ENCODE measurements around the gene CHML. TPM values are rescaled to one million over a fixed set of nuclear protein-coding genes. Genes with fewer than 3 reads are reported as not detected.
A peak's percentile ranks its signal among the peaks of the same experiment; 100 is the strongest.
"Not testable (repeated sequence)": the region's sequence is repeated elsewhere in the genome, so short reads cannot be mapped to it uniquely, and the experiment has no call there.

The CHML gene
- 10 to 100 TPM in 6 of 7 donors, 1 to 10 TPM in 1; 8.3 to 14.2 (median 11.2) TPM for total RNA-seq
- polyA plus RNA-seq: 1 to 10 TPM; 2.2 to 4.5 (median 3.0) TPM
- long read RNA-seq, donor 1, full-length matches to known transcripts: 4 of 4 reads
- long read RNA-seq, donor 1, partial matches to known transcripts: 0 of 4 reads
- long read RNA-seq, donor 1, other reads (novel, unspliced or antisense): 0 of 4 reads
- long read RNA-seq, donor 2, full-length matches to known transcripts: 4 of 4 reads
- long read RNA-seq, donor 2, partial matches to known transcripts: 0 of 4 reads
- long read RNA-seq, donor 2, other reads (novel, unspliced or antisense): 0 of 4 reads

- H3K4me1 ChIP-seq: peaks cover 18 to 50% (median 41%) of the 10 kb centered on the region in 6 donors
- peaks cover 0 to 13% (median 4%) of the 10 kb centered on the region in 8 donors for H3K9me3 ChIP-seq
- DNase-seq: peak; percentile 99
- intact Hi-C loops (cut with DNase I; ENCODE audit: low total_unique reads): no loop called here
- peak in 2 of 3 donors; percentile 57 to 93 for TF ChIP-seq POLR2A (IDR thresholded peaks at IDR 0.05)
- TF ChIP-seq POLR2AphosphoS5 (IDR thresholded peaks at IDR 0.05): peak; percentile 81 to 94 (median 88)
- TF ChIP-seq, protein P1, sequence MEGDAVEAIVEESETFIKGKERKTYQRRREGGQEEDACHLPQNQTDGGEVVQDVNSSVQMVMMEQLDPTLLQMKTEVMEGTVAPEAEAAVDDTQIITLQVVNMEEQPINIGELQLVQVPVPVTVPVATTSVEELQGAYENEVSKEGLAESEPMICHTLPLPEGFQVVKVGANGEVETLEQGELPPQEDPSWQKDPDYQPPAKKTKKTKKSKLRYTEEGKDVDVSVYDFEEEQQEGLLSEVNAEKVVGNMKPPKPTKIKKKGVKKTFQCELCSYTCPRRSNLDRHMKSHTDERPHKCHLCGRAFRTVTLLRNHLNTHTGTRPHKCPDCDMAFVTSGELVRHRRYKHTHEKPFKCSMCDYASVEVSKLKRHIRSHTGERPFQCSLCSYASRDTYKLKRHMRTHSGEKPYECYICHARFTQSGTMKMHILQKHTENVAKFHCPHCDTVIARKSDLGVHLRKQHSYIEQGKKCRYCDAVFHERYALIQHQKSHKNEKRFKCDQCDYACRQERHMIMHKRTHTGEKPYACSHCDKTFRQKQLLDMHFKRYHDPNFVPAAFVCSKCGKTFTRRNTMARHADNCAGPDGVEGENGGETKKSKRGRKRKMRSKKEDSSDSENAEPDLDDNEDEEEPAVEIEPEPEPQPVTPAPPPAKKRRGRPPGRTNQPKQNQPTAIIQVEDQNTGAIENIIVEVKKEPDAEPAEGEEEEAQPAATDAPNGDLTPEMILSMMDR (IDR thresholded peaks at IDR 0.05 in 8 of 11, conservative IDR thresholded peaks at IDR 0.05 in 3 of 11): peak in 2 of 11 experiments; percentile 5 to 11
- H3K27ac ChIP-seq: peak within 1 kb of the TSS; percentile 73 to 93 (median 90)
- WGBS, 5 donors: 5 to 17% (median 8%) methylated on average over 25 to 81 of the region's 81 CpGs
- peak within 1 kb of the TSS; percentile 67 to 87 (median 76) for H3K4me3 ChIP-seq
- peaks cover 0 to 3% (median under 1%) of the 10 kb centered on the region in 6 donors for H3K36me3 ChIP-seq
- no peaks in the 10 kb centered on the region for H3K27me3 ChIP-seq (replicated peaks in 1 of 7)
Observed at GRCh38 chr1:241640149-241640866, at the start of gene CHML, which contains the start of gene OPN3. Gene CHML (minus strand): TSS chr1:241640369. CDS start chr1:241635766, 4,603 bp downstream. Gene OPN3 (minus strand): TSS chr1:241640369. CDS start chr1:241640254, 115 bp downstream.

- no peak for DNase-seq
- no peaks in the 10 kb centered on the region for H3K27me3 ChIP-seq (replicated peaks in 1 of 7)
- H3K9me3 ChIP-seq: no peaks in the 10 kb centered on the region
- WGBS, 5 donors: 36 to 59% (median 46%) methylated on average over 2 of the region's 2 CpGs
- no peak for TF ChIP-seq POLR2A (IDR thresholded peaks at IDR 0.05)
- TF ChIP-seq, protein P1 (IDR thresholded peaks at IDR 0.05 in 8 of 11, conservative IDR thresholded peaks at IDR 0.05 in 3 of 11): no peak
- no peaks in the 10 kb centered on the region for H3K4me1 ChIP-seq
- no peak overlapping the region for H3K27ac ChIP-seq
- no peak overlapping the region for H3K4me3 ChIP-seq
- no peaks in the 10 kb centered on the region for H3K36me3 ChIP-seq
- intact Hi-C loops (cut with DNase I; ENCODE audit: low total_unique reads): no loop called here
Observed at GRCh38 chr1:241688940-241689368, 48.8 kb upstream of the CHML start.

DNA sequence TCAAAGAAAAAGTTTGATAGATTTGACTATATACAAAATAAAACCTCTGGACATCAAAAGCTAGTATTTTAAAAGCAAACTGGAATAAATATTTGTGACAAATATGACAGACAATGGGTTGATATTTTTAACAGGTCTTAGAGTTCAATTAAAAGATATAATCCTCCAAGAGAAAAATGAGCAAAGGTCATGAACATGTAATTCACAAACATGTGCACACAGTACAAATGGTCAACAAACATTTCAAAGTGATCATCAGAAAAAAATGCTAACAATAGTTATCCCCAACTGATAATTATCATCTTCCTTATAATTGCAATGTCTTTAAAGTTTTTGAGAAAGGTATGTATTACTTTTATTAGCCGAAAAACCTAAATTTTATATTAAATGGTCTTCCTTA is 43.9 kb upstream of the CHML start:
- TF ChIP-seq POLR2AphosphoS5 (IDR thresholded peaks at IDR 0.05) (no peak), POLR2A (IDR thresholded peaks at IDR 0.05) (no peak)
- TF ChIP-seq, protein P1 (IDR thresholded peaks at IDR 0.05 in 8 of 11, conservative IDR thresholded peaks at IDR 0.05 in 3 of 11): no peak
- 89 to 97% (median 94%) methylated on average over 1 of the region's 1 CpG for WGBS, 5 donors
- Histone ChIP-seq H3K27ac (no peak overlapping the region), H3K27me3 (replicated peaks in 1 of 7) (no peaks in the 10 kb centered on the region), H3K4me3 (no peak overlapping the region), H3K9me3 (no peaks in the 10 kb centered on the region), H3K36me3 (no peaks in the 10 kb centered on the region), H3K4me1 (no peaks in the 10 kb centered on the region)
- intact Hi-C loops (cut with DNase I; ENCODE audit: low total_unique reads): no loop called here
- no peak for DNase-seq

GRCh38 chr1:241682921-241683320 is 42.8 kb upstream of the CHML start:
- H3K4me1 ChIP-seq: no peaks in the 10 kb centered on the region
- intact Hi-C loops (cut with DNase I; ENCODE audit: low total_unique reads): no loop called here
- no peaks in the 10 kb centered on the region for H3K36me3 ChIP-seq
- no peaks in the 10 kb centered on the region for H3K9me3 ChIP-seq
- H3K27ac ChIP-seq: no peak overlapping the region
- 93 to 96% (median 93%) methylated on average over 2 of the region's 2 CpGs for WGBS, 5 donors
- H3K4me3 ChIP-seq: no peak overlapping the region
- no peak for DNase-seq
- no peaks in the 10 kb centered on the region for H3K27me3 ChIP-seq (replicated peaks in 1 of 7)
- TF ChIP-seq POLR2AphosphoS5 (IDR thresholded peaks at IDR 0.05) (no peak), POLR2A (IDR thresholded peaks at IDR 0.05) (no peak)
- TF ChIP-seq, protein P1 (IDR thresholded peaks at IDR 0.05 in 8 of 11, conservative IDR thresholded peaks at IDR 0.05 in 3 of 11): no peak

GRCh38 chr1:241681861-241682448 is 41.8 kb upstream of the CHML start:
- intact Hi-C loops (cut with DNase I; ENCODE audit: low total_unique reads); H3K27ac ChIP-seq; H3K4me3 ChIP-seq; H3K9me3 ChIP-seq; DNase-seq; H3K27me3 ChIP-seq (replicated peaks in 1 of 7); H3K4me1 ChIP-seq; H3K36me3 ChIP-seq: not testable (repeated sequence)
- WGBS, 5 donors: 57 to 86% (median 64%) methylated on average over 4 of the region's 4 CpGs
